ENCODE measurements around the gene SPINK2.
A peak's percentile ranks its signal among the peaks of the same experiment; 100 is the strongest.

Gene SPINK2

DNA sequence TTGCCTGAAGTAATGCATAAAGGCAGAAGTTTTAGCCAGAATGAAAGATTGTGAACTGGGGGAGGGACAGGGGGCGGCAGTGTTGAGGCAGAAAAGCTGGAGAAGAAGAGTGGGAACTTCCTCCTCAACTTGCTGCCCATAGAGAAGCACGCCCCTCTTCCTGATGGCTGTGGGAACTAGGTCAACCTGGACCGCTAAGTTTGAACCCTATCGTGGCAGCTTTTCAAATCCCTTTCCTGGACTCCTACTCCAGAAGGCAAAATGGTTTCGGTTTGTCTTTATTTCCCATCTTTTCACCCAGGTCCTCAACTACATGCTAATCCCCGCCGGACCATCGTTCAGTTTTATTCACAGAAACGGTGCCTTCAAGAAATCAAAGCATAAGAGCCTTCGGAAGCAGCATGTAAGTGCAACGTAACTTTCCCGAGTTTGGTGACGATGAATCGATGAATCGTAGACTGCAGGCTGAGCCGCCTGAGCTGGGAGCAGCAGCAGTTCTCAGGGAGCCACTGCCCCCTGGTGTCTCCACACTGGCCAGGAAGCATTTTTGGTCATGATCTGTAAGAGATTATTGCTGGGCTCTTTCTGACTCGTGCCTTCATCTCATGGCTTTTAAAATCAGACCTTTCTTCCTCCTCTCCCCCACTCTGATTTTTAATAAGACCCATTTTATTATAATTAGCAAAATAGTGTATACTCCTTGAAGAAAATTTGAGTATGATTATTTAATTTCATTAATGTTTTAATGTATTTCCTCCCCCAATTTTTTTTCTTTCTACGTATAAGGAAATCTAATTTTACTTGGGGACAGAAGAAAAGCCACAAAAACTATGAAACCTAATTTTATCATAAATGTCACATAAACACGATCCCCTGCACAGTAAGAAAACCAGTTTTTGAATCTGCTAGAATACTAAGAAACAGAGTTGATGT is 21.4 kb downstream of the SPINK2 start:
- DNase-seq: peak; percentile 80

DNA sequence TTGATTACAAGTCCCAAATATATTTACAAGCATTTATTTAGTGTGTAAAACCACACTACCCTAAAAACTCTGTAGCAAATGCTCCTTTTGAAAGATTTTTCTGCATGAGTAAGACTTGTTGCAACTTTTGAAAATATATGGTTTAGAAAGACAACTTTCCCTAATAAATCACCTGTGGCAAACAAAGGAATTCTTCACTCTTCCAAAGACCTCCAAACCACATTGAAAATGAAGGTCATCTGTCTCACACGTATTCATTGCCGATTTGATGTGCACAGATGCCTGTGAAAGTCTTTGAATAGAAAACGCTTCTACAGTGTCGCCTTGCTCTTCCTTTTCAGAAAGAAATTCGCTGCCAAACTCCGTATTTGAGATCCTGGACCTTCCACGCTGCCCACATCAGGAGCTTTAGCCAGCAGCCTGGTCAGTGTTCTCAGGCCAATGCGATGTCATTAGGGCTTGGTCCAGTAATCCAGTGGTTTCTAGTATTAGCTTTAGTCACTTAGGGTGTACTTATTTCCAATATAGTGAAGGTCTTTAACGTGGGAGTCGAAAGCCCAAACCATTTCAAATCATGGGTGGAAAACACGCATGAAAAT is 22.2 kb downstream of the SPINK2 start:
- no peak for DNase-seq

DNA sequence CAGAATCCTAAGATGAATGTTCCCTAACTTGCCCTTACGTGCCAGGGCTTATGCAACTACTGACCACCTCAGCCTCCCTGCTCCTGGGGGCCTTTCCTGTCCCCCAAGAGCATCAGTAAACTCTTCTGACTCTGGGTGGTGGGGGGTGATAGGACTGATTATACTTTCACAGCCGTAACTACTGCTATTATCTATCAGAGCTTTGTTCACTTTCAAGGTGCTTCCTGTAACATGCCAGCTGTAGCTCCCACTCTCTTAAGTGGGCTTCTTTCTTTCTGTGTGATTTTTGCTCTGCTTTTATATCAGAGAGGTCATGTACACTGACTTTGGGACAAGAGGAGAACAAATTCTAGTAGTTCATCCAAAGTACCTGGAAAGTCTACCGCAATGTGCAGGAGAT is 25.3 kb downstream of the SPINK2 start:
- DNase-seq: no peak

DNA sequence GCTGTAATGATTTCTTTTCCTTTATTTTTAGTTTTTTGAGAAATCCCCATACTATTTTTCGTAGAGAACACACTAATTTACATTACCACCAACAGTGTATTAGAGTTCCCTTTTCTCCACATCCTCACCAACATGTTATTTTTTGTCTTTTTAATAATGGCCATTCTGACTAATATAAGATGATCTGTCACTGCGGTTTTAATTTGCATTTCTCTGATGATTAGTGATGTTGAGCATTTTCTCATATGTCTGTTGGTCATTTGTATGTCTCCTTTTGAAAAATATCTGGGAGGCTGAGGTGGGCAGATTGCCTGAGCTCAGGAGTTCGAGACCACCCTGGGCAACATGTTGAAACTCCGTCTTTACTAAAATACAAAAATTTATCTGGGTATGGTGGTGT is 30.2 kb downstream of the SPINK2 start:
- no peak for DNase-seq

DNA sequence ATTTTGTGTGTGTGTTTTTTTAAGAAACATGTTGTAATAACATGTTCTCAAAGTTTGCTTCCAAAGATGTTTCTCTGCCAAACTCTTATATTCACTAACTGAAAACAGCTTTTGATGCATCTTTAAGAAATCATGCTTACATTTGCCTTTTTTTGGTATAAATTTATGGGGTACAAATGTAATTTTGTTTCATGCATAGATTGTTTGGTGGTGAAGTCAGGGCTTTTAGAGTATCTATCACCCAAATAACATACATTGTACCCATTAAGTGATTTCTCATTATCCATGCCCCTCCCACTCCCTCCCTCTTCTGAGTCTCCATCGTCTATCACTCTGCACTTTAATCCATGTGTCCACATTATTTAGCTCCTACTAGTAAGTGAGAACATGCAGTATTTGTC is 30.8 kb downstream of the SPINK2 start:
- no peak for DNase-seq

DNA sequence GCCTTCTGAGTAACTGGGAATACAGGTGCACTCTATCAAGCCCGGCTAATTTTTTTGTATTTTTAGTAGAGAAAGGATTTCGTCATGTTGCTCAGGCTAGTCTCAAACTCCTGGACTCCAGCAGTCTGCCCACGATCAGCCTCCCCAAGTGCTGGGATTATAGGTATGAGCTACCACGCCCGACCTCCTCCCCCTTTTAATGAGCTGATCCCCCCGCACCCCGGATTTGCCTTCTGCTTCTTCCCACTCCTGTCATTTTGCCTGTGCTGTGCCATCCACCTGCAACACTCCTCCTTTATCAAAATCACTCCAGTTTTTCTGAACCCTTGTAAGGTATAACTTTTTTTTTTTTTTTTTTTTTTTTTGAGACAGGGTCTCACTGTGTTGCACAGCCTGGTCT is 33.4 kb downstream of the SPINK2 start:
- DNase-seq: no peak

DNA sequence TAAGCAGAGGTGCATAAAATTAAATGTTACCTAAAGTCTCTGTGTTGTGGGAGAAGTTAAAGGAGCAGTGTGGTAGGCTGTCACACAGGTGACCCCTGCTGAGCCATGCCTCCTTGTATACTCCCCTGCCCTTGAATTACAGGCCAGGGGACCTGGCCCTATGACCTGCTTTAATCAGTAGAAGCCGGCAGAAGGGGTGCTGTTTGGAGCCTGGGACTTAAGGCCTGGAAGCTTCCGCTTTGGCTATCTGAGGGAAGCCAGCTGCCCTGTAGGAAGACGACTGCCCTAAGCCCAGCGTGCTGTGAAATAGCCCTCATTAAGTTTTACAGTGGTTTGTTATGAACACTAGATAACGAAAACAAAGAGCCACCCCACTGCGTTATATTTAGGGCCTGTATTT is 34.1 kb downstream of the SPINK2 start:
- no peak for DNase-seq

DNA sequence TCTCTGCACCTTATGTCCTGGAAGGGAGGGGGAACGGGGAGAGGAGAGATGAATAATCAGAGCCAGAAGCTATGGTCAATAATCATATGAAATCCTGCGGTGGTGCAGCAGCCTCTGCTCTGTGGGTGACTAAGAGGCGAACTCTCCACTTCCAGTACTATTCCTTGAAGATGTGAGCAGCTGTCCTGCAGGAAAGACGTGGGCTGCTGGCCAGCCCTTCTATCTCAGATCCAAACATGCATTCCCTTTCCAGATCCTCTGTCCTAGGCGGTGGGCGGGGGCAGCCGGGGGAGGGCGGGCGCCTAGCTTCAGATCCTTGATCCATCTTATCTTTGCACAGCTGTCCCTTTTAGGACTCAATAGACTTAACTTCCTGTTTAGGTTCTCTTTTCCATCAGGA is 34.5 kb downstream of the SPINK2 start:
- no peak for DNase-seq

DNA sequence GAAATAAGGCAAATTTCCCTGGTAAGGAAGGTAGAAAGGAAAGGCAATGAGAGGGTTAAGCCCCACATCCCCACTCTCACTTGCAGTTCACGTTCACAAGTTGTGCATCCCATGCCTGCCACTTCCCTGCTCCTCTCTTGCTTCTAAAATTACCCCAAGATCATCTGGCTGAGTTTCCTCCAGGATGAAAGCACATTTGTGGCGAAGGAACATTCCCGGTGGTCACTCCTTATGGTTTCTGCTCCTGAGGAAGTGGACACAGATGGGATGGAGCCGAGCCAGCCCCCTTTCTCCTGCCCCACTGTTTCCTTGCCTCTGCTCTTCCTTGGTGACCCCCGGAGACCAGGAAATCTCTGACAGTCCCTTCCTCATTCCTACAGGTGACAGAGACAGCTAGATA is 37.5 kb downstream of the SPINK2 start:
- DNase-seq: no peak

DNA sequence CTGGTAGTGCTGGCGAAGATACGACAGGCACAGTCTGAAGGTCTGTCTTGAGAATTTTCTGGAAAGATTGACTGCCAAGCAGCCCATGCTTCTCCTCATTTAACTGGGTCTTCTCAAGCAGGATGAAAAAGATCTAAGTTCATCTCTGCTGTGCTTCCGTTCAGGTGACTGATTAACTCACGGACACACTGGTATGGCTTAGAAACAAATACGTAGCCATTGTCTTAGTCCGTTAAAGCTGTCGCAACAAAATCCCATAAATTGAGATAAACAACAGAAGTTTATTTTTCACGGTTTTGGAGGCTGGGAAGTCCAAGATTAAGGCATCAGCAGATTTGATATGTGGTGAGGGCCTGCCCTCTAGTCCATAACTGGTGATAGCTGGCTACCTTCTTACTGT is 39.5 kb downstream of the SPINK2 start:
- no peak for DNase-seq

DNA sequence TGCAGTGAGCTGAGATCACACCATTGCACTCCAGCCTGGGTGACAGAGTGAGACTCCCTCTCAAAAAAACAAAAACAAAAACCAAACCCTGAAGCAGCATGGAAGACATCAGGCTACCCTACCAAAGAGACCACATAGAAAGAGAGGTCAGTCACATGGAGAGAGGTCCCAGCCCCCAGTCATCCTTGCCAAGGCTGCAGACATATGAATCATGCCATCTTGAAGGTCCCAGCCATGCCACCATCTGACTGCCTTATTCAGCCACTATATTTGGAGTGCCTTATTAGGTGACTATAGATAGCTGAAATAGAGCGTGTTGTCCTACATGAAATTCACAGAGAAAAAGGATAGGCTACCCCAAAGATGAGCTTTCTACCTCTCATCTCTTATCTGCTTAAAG is 48.2 kb downstream of the SPINK2 start:
- no peak for DNase-seq

DNA sequence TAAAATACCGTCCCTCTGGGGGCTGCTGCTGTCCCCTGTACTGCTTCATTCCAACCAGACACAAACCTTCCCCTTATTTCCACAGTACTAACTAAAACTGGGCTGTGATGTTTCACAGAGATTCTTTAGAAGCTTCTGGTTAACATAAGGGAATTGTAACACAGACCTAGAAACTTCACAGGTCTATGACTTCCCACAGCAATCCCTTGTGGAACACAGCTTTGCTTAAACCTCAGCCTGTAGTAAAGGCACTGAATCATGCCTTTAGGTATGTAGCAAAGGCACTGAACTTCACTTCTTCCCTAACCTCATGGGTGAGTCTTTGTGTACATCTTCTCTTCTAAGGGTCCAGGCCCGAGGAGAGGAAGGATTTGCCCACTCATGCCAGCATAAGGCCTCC is 49.4 kb downstream of the SPINK2 start:
- DNase-seq: no peak

DNA sequence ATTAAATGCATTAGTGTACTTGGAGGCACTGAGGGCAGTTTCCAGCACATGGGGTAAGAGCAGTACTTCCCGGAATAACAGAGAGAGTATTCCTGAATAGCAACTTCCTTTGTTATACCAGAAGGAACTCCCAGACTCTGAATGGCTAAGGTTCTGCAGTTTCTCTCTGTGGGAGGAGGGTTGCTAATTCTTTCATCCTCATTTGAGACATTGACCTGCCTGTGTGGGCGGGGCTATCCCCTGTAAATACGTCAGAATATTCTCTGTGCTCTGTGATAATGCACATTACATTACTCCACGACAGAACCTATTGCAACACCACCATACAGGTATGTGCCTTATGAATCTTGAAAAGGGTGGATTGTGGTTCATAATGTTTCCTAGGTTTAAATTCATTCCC is 52.7 kb downstream of the SPINK2 start:
- no peak for DNase-seq

DNA sequence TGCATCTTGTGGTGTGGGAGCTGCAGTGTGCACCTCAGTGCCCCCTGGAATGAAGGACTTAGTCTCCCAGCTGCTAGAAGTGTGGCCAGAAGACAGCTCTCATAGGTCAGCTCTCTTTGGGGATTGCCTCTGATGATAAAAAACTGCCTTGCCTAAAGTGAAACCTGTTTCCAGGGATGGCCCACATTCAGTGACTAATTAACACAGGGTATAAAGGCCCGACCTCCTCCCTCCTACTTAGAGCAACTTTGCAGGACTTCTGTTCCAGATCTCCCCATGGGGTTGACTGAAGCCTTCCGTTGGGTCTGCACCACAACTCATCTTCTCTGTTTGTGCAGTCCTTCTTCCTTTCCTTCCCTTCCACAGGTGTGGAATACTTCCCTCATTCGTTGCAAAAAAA is 53.2 kb downstream of the SPINK2 start:
- DNase-seq: no peak

DNA sequence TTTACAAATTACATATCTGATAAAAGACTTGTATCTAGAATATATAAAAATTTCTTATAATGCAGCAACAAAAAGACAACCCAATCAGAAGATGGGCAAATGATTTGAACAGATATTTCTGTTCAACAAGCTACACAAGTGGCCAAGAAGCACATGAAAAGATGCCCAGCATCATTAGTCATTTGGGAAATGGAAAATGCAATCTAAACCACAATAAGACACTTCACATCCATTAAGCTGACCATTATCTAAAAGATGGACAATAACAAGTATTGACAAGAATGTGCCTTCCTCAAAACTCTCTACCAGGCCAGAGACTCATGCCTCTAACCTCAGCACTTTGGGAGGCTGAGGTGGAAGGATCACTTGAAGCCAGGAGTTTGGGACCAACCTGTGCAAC is 53.9 kb downstream of the SPINK2 start:
- DNase-seq: no peak

DNA sequence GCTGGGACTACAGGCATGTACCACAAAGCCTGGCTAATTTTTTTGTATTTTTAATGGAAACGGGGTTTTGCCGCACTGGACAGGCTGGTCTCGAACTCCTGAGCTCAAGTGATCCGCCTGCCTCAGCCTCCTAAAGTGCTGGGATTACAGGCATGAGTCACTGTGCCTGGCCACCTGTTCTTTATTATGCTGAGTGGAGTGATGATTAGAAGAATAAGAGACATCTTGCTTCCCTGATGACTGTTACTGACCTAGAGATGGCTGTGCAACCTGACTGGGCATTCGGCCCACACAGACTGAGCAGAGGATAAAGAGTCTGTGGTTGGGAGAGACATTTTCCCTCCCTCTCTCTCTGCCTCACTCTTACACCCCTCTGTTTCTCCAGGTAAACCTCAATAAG is 56.7 kb downstream of the SPINK2 start:
- DNase-seq: no peak

DNA sequence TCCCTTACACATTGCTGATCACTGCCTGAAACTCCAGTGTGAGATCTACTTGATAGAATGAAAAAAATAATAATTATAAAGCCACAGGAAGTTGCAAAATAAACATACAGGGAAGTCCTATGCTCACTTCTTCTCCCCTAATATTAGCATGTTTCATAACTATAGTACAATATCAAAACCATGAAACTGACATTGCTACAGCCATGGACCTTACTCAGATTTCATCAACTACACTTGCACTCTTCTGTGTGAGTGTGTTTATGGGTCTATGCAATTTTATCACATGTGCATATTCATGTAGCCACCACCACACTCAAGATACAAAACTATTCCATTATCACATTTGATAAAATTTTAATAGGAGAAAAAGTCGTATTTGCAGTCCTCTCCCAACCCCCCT is 57.3 kb downstream of the SPINK2 start:
- DNase-seq: no peak

DNA sequence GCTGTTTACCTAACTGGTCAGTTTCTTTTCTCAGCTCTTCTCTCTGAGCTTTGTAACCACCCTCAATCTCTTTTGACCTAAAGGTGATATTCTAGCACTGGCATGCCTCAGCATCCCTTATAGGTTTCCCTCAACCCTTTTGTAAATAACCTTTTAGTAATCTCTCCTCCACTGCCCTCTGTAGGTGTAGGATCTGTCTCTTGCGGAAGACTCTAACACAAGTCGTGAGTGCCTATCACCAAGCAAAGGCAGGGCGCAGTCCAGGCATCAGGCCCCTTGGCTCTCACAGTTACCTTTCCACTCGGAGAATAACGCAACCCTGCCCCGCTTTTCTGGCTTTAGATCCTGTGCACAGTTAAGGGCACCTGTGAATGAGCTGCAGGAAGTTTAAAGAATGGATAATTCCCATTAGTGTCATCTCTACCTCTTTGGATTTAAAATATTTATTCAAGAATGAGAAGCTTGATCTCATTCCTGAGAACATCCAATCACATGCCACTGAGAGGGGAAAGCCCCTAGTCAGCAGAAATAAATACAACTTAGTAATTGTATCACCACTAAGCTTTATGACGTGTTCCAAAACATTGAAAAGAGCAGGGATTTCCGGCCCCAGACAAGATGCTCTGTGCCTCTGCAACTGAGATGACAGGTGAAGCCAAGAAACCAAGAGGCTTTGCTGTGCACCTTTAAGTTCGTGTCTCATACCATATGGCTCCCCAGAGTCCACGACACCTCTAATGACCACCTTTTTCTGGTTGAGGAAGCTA is 58.8 kb downstream of the SPINK2 start:
- DNase-seq: peak; percentile 3

DNA sequence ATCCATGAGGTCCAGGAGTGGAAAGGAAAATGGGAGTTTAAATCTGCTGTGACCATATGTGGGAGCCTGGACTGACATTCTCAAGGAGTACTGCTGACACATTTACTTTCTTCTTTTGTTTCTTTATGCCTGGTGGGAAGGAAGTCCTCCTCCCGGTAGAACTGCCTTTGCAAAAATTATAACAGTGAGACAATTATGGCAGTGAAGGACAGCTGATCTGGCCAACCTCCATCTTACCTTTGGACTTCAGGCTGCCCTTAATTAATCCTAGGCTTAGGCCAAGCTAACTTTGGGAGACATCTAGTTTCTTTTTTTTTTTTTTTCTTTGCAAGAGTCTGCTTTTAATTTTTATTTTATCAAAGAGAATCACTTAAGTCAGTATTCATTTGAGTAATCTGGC is 61.3 kb downstream of the SPINK2 start:
- no peak for DNase-seq
